Spleen (tissue), 11 donors: Measurements from ENCODE around the gene ARHGAP24. TPM values are rescaled to one million over a fixed set of nuclear protein-coding genes. Genes with fewer than 3 reads are reported as not detected.
A peak's percentile ranks its signal among the peaks of the same experiment; 100 is the strongest.

Source experiments
- DNase-seq: peaks from one replicate; pipeline ENCODE4 v3.0.0-alpha.2; 2020
- H3K27ac ChIP-seq, 8 donors: fragments of 200-600 bp; sonication (generic) in 7 of 8; 1 replicate in 4 of 8; 2 replicates in 4 of 8; pipeline versions ENCODE4 v1.5.0 to v1.8.0; 2016 to 2021; ENCODE audit warnings: inconsistent platforms in 4 of 8, mild to moderate bottlenecking in 4 of 8, moderate library complexity in 1 of 8
- H3K27me3 ChIP-seq, 7 donors: fragments of 200-600 bp; sonication (generic) in 6 of 7; replicated peaks in 1 of 7; 1 replicate in 4 of 7; 2 replicates in 3 of 7; pipeline versions ENCODE4 v1.5.0 to v1.8.0; 2016 to 2021; ENCODE audit warnings: inconsistent platforms in 3 of 7, mild to moderate bottlenecking in 1 of 7
- H3K36me3 ChIP-seq, 6 donors: fragments of 200-600 bp; sonication (generic) in 5 of 6; 1 replicate in 4 of 6; 2 replicates in 2 of 6; pipeline versions ENCODE4 v1.5.0 to v1.8.0; 2016 to 2021; ENCODE audit warnings: inconsistent platforms in 2 of 6
- H3K4me1 ChIP-seq, 6 donors: fragments of 200-600 bp; sonication (generic) in 5 of 6; 1 replicate in 3 of 6; 2 replicates in 3 of 6; pipeline versions ENCODE4 v1.5.0 to v1.8.0; 2016 to 2021; ENCODE audit warnings: inconsistent platforms in 3 of 6
- H3K4me3 ChIP-seq, 8 donors: fragments of 200-600 bp; sonication (generic) in 7 of 8; 1 replicate in 4 of 8; 2 replicates in 4 of 8; pipeline versions ENCODE4 v1.5.0 to v1.8.0; 2016 to 2021; ENCODE audit warnings: inconsistent platforms in 4 of 8, mild to moderate bottlenecking in 4 of 8, moderate library complexity in 2 of 8
- H3K9me3 ChIP-seq, 8 donors: fragments of 200-600 bp; sonication (generic) in 7 of 8; 1 replicate in 4 of 8; 2 replicates in 4 of 8; pipeline versions ENCODE4 v1.5.0 to v1.8.0; 2016 to 2021; ENCODE audit warnings: inconsistent platforms in 4 of 8
- POLR2A ChIP-seq, 3 donors: fragments of 450-650 bp; IDR thresholded peaks; one replicate each; pipeline ENCODE4 v1.5.1; 2017; ENCODE audit warnings: antibody characterized with exemption in 3 of 3, mild to moderate bottlenecking in 1 of 3
- POLR2AphosphoS5 ChIP-seq, 3 donors: sonication (generic); formaldehyde crosslinking; IDR thresholded peaks; one replicate each; pipeline ENCODE4 v1.5.1; 2017; ENCODE audit warnings: antibody characterized with exemption in 3 of 3
- WGBS, 5 donors: extraction: QIAGEN DNeasy Blood & Tissue Kit in 3 of 5; methylation state at CpG; one replicate each; pipeline versions ENCODE4 v1.1.5 to v1.1.7; 2013 to 2018; 5-methylcytosine and 5-hydroxymethylcytosine counted together
- intact Hi-C: fragments of 100-400 bp; cut with DNase I; formaldehyde crosslinking; loops from one replicate; pipeline ENCODE4 v1.15.0; 2023; ENCODE audit warnings: low total_unique reads
- polyA plus RNA-seq, 3 donors: library from polyadenylated mRNA; stranded (reverse); fragments of 200-250 nt; gene quantifications; one replicate each; pipeline ENCODE4 v1.2.1, GENCODE V29; 2013
- total RNA-seq, 7 donors: library from RNA; depleted of rRNA in 3 of 7; stranded (reverse); fragments of >200 nt in 3 of 7; fragmentation: NEBNext Ultra II Directional in 4 of 7; extraction: Animal tissue kit (Norgen Biotek cat#: 25700) in 4 of 7; gene quantifications; one replicate each; pipeline versions ENCODE4 v1.1.0 to v1.2.1, GENCODE V29; 2016 to 2021
- TF ChIP-seq, protein P1 (sequence below), 11 experiments: fragments of 200-600 bp in 7 of 11; fragments of 450-650 bp in 4 of 11; sonication (generic) in 4 of 11; IDR thresholded peaks in 8 of 11; conservative IDR thresholded peaks in 3 of 11; 1 replicate in 7 of 11; 2 replicates in 4 of 11; pipeline versions ENCODE4 v1.4.0 to v1.8.0; 2016 to 2021; ENCODE audit warnings: antibody characterized with exemption in 11 of 11, inconsistent platforms in 4 of 11, mild to moderate bottlenecking in 1 of 11
- donor health status: healthy with polysubstance abuse.
- donor health status: DM: no; HTN: no; CAD: no; lungs with moderate emphysema.
- donor health status: DM: no; HTN: no; CAD: no.
- donor health status: Bipolar disorder and iron deficiency.
- donor health status: healthy.
- donor health status: DM: no; HTN: no; CAD: no.
- donor health status: DM: yes; HTN: yes; CAD: no.

The ARHGAP24 gene
- total and polyA plus RNA-seq, 10 donors: 23.1 to 199 (median 130) TPM

DNA sequence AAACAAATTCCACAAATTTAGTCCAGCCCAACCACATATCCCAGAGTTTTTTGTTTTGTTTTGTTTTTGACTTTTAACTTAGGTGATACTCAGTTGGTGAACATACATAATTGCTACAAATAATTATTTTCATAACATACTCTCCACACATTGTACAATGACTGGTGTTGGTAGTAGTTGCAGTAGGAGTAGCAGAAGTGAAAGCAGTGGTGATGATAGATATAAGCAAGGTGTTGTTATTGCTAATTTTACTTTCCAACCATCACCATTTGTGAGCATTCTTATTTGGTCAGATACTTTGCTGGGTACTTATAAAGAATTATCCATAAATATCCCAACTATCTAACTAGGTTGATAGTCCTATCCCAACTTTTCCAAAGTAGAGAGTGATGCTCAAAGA lies 47.3 kb downstream of the ARHGAP24 start:
- intact Hi-C loops: no loop called here
- TF ChIP-seq POLR2A (IDR thresholded peaks at IDR 0.05) (no peak), POLR2AphosphoS5 (IDR thresholded peaks at IDR 0.05) (no peak)
- TF ChIP-seq, protein P1, sequence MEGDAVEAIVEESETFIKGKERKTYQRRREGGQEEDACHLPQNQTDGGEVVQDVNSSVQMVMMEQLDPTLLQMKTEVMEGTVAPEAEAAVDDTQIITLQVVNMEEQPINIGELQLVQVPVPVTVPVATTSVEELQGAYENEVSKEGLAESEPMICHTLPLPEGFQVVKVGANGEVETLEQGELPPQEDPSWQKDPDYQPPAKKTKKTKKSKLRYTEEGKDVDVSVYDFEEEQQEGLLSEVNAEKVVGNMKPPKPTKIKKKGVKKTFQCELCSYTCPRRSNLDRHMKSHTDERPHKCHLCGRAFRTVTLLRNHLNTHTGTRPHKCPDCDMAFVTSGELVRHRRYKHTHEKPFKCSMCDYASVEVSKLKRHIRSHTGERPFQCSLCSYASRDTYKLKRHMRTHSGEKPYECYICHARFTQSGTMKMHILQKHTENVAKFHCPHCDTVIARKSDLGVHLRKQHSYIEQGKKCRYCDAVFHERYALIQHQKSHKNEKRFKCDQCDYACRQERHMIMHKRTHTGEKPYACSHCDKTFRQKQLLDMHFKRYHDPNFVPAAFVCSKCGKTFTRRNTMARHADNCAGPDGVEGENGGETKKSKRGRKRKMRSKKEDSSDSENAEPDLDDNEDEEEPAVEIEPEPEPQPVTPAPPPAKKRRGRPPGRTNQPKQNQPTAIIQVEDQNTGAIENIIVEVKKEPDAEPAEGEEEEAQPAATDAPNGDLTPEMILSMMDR (IDR thresholded peaks at IDR 0.05 in 8 of 11, conservative IDR thresholded peaks at IDR 0.05 in 3 of 11): no peak
- Histone ChIP-seq H3K4me3 (no peak overlapping the region), H3K27ac (no peak overlapping the region), H3K27me3 (no peaks in the 10 kb centered on the region), H3K9me3 (no peaks in the 10 kb centered on the region), H3K36me3 (no peaks in the 10 kb centered on the region), H3K4me1 (peaks cover 2 to 53% (median 9%) of the 10 kb centered on the region in 6 donors)
- DNase-seq: no peak

DNA sequence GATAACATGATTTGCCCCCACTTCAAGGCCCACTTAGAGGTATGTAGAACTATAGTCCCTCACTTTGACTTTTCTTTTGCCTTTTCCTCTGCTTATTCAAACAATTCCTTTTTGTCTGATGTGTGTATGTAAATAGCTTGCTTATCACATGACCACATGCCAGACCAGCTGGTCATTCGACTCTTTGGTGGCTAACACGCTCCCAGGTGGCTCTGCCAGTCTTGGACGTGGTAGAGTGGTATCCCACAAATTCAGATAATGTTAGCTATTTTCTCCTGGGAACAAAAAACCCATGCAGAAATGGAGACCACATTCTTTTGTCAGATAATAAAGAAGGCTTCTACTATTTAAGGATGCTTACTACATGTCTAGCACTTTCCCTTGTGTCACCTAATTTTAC lies 47.9 kb downstream of the ARHGAP24 start:
- Histone ChIP-seq H3K27ac (no peak overlapping the region), H3K27me3 (no peaks in the 10 kb centered on the region), H3K4me3 (no peak overlapping the region), H3K4me1 (peaks cover 2 to 48% (median 9%) of the 10 kb centered on the region in 6 donors), H3K9me3 (no peaks in the 10 kb centered on the region), H3K36me3 (no peaks in the 10 kb centered on the region)
- intact Hi-C loops: no loop called here
- TF ChIP-seq, protein P1 (IDR thresholded peaks at IDR 0.05 in 8 of 11, conservative IDR thresholded peaks at IDR 0.05 in 3 of 11): no peak
- TF ChIP-seq POLR2AphosphoS5 (IDR thresholded peaks at IDR 0.05) (no peak), POLR2A (IDR thresholded peaks at IDR 0.05) (no peak)
- 85 to 94% (median 91%) methylated on average over 3 of the region's 3 CpGs for WGBS, 5 donors
- no peak for DNase-seq

DNA sequence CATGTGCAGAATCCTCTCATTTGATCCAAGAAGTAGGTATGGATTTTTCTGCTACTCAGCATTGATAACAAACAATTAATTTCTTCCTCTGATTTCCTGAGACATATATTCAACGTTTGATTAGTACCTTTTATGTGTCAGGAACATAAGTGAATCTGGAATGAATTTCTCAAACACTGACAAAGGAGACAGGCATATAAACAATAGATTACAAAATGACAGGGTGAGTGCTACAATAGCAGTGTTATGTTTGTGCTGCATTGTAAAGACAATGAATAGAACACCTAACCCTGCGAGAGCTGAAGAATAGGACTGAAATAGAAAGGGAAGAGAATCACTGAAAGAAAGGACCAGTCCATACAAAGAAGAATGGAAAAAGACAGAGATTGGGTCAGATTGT lies 52.9 kb downstream of the ARHGAP24 start:
- WGBS, 5 donors: 57 to 74% (median 66%) methylated on average over 2 of the region's 2 CpGs
- Histone ChIP-seq H3K4me1 (peaks cover 0 to 34% (median 10%) of the 10 kb centered on the region in 6 donors), H3K27ac (no peak overlapping the region), H3K9me3 (no peaks in the 10 kb centered on the region), H3K27me3 (no peaks in the 10 kb centered on the region), H3K36me3 (no peaks in the 10 kb centered on the region), H3K4me3 (no peak overlapping the region)
- TF ChIP-seq POLR2AphosphoS5 (IDR thresholded peaks at IDR 0.05): no peak
- no peak for TF ChIP-seq POLR2A (IDR thresholded peaks at IDR 0.05)
- TF ChIP-seq, protein P1 (IDR thresholded peaks at IDR 0.05 in 8 of 11, conservative IDR thresholded peaks at IDR 0.05 in 3 of 11): no peak
- no peak for DNase-seq
- intact Hi-C loops: no loop called here

DNA sequence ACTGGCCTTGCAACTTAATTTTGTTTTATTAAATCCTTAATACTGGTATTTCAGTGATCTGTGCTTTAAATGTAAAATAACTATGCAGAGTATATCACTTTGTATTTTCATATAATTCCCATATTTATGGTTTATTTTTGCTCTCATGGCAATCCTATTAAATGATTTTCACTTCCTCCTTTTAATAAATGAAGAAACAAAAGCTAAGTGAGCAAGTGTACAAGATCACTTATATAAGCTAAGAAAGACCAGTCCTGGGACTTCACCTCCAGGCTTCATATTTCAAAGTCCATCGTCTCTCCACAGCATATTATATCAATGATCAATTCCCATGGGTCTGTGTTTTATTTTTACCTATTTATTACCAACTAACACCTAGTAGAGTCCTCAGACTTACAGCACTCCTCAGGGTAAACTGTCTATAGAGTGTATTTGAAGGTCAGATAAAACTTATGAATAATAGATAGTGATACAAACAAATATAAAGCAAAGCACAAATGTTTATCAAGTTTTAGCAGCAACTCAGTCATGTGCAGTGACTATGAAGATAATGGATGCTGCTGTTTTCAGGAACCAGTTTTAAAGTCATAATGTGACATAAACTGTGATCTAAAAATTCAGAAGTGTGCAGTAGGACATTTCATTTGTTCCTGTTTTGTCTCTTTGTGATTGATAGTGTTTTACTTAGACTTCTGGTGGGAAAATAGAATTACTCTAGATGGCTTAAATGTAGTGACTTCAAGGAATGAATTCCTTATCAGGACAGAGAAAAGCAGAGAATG lies 56.8 kb downstream of the ARHGAP24 start:
- no peak for DNase-seq
- WGBS, 5 donors: 60 to 77% (median 67%) methylated on average over 1 of the region's 1 CpG
- Histone ChIP-seq H3K4me1 (peaks cover 0 to 27% (median 10%) of the 10 kb centered on the region in 6 donors), H3K4me3 (no peak overlapping the region), H3K27ac (peak overlapping the region in 2 of 8 donors; percentile 8 to 22), H3K36me3 (no peaks in the 10 kb centered on the region), H3K9me3 (no peaks in the 10 kb centered on the region), H3K27me3 (no peaks in the 10 kb centered on the region)
- TF ChIP-seq, protein P1 (IDR thresholded peaks at IDR 0.05 in 8 of 11, conservative IDR thresholded peaks at IDR 0.05 in 3 of 11): no peak
- TF ChIP-seq POLR2A (IDR thresholded peaks at IDR 0.05) (no peak), POLR2AphosphoS5 (IDR thresholded peaks at IDR 0.05) (no peak)
- intact Hi-C loops: no loop called here
